ENCODE data around the gene SLC6A18.

The SLC6A18 gene

GRCh38 chr5:1295650-1296037 lies 70.5 kb downstream of the SLC6A18 start:
- Histone ChIP-seq H3K79me2 (ENCODE audit: low read length) (no peaks in the 10 kb centered on the region; the same call in 1 of the 2 replicates), H3K4me2 (ENCODE audit: low read depth, low read length) (no peak overlapping the region), H4K20me1 (ENCODE audit: insufficient read depth, low read length) (no peaks in the 10 kb centered on the region), H3K4me1 (ENCODE audit: low read length) (no peaks in the 10 kb centered on the region), H3K9ac (ENCODE audit: low read length) (no peak overlapping the region), H3K9me2 (replicated peaks; ENCODE audit: insufficient read depth, low read length) (no peaks in the 10 kb centered on the region), H3K9me3 (replicated peaks; ENCODE audit: insufficient read depth, low read length) (no peaks in the 10 kb centered on the region), H3K27ac (ENCODE audit: low read length) (no peak overlapping the region), H2AFZ (ENCODE audit: low read length) (no peak overlapping the region), H3K4me3 (ENCODE audit: low read length) (no peak overlapping the region), H3K36me3 (replicated peaks; ENCODE audit: insufficient read depth, low read length) (no peaks in the 10 kb centered on the region), H3K27me3 (replicated peaks; ENCODE audit: insufficient read depth, low read length) (no peaks in the 10 kb centered on the region), H3F3A (ENCODE audit: insufficient read depth, low read length) (0 out of 2 replicates have a peak, but pooled peaks cover 6% of the 10 kb centered on the region)
- DNase-seq: no peak
- no peak for TF ChIP-seq EZH2 (optimal IDR thresholded peaks at IDR 0.05; ENCODE audit: low read depth, low read length)
- TF ChIP-seq EZH2phosphoT487 (IDR thresholded peaks at IDR 0.05; ENCODE audit: low read length): no peak
- TF ChIP-seq CTCF (IDR thresholded peaks at IDR 0.05; ENCODE audit: low read length): no peak
